ENCODE measurements around the gene KHDC4.

- TF ChIP-seq PATZ1 (CRISPR knock-in tag; IDR thresholded peaks at IDR 0.05; ENCODE audit: borderline replicate concordance) (no peak), RARB (CRISPR knock-in tag; IDR thresholded peaks at IDR 0.05) (no peak), ZFP3 (CRISPR knock-in tag; IDR thresholded peaks at IDR 0.05) (no peak), CREB5 (CRISPR knock-in tag; IDR thresholded peaks at IDR 0.05; ENCODE audit: low read depth) (no peak), TCF4 (CRISPR knock-in tag; IDR thresholded peaks at IDR 0.05; ENCODE audit: borderline replicate concordance) (no peak), ARNTL (CRISPR knock-in tag; IDR thresholded peaks at IDR 0.05; ENCODE audit: borderline replicate concordance, low read depth) (no peak), ZFP30 (CRISPR knock-in tag; IDR thresholded peaks at IDR 0.05) (no peak), ISL1 (CRISPR knock-in tag; IDR thresholded peaks at IDR 0.05) (no peak), POU6F1 (CRISPR knock-in tag; IDR thresholded peaks at IDR 0.05; ENCODE audit: borderline replicate concordance, low read depth) (no peak), GLIS3 (CRISPR knock-in tag; IDR thresholded peaks at IDR 0.05) (no peak), BACH2 (CRISPR knock-in tag; IDR thresholded peaks at IDR 0.05; ENCODE audit: borderline replicate concordance) (no peak), OSR1 (CRISPR knock-in tag; IDR thresholded peaks at IDR 0.05) (no peak), ZNF8 (CRISPR knock-in tag; IDR thresholded peaks at IDR 0.05) (no peak)
Measured at GRCh38 chr1:155929057-155929456, 5.2 kb downstream of the KHDC4 start.

Data from SK-N-SH treated with all-trans-retinoic acid at 6 μM for 48 hours (cell line).